Skeletal muscle cell (primary cell): ENCODE measurements around the gene GP1BA.

Source experiments
- DNase-seq: peaks from one replicate; pipeline ENCODE4 v3.0.0-alpha.2; 2010; ENCODE audit warnings: low read depth
- H3K4me3 ChIP-seq: 2 replicates; pipeline ENCODE4 v1.5.1; 2011; ENCODE audit warnings: low read depth, mild to moderate bottlenecking, control low read depth, low read length, moderate library complexity

Gene GP1BA

DNA sequence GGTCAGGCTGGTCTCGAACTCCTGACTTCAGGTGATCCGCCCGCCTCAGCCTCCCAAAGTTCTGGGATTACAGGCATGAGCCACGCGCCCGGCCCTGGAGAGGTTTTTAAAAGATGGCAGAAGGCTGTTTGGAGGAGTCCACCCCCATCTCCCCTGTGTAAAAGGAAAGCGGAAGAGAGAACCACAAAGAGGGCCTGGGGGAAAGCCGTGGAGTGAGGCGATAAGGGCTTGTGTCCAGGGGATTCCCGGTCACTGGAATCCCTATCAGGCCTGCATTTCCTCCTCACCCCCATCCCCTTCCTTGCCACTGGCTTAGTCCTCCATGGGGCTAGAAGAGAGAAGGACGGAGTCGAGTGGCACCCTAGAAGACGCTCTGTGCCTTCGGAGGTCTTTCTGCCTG lies at the start of gene GP1BA:
GP1BA (plus strand) TSS at position 315 of the 400 bp plus-strand sequence. CDS start 328 bp downstream, outside the sequence.
- DNase-seq = no peak
- no peak within 1 kb of the TSS for H3K4me3 ChIP-seq

DNA sequence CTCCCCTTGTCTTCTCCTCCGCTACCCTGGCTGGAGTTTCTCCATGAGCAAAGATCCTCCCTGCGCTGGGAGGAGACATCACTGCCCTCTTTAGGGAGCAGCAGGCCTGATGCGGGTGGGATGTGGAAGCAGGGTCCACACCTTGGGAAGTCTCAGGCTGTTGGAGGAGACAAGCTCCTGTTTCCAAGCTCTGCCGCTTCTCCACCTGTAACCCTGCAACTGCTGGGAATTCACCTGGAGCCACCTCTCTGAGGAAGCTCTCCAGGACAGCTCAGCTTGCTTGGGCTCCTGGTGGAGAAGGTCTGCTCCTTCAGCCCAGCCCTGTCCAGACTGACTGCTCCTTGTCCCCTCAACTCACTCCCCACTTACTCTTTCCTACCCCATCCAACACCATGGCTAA lies 47.6 kb upstream of the GP1BA start:
- DNase-seq = no peak
- no peak overlapping the region for H3K4me3 ChIP-seq

DNA sequence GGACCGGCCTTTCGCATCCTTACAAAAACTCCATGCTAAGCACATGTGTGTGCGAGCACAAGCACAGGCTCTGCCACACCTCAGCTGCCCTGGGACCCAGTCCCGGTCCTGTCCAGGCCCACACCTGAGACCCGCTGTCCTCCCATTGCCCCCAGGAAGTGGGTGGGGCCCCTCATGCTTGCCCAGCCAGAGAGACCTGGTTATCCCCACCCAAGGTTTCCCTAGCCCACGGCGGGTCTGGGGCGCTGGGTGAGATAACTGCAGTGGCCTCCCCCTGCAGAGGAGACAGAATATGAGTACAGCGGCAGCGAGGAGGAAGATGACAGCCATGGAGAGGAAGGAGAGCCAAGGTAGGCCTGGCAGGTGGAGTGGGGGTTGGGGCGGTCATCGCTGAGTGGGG lies 45.2 kb upstream of the GP1BA start:
- H3K4me3 ChIP-seq = no peak overlapping the region
- no peak for DNase-seq

DNA sequence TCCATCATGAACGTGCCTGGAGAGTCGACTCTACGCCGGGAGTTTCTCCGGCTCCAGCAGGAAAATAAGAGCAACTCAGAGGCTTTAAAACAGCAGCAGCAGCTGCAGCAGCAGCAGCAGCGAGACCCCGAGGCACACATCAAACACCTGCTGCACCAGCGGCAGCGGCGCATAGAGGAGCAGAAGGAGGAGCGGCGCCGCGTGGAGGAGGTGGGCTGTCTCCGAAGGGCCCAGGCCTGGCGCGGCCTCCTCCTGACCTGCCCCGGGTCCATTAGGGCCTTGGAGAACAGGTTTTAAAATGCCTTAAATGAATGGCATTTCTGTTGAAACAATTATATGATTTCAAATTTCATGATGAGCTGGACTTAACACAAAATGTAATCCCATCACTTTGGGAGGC lies 44.5 kb upstream of the GP1BA start:
- no peak for DNase-seq

DNA sequence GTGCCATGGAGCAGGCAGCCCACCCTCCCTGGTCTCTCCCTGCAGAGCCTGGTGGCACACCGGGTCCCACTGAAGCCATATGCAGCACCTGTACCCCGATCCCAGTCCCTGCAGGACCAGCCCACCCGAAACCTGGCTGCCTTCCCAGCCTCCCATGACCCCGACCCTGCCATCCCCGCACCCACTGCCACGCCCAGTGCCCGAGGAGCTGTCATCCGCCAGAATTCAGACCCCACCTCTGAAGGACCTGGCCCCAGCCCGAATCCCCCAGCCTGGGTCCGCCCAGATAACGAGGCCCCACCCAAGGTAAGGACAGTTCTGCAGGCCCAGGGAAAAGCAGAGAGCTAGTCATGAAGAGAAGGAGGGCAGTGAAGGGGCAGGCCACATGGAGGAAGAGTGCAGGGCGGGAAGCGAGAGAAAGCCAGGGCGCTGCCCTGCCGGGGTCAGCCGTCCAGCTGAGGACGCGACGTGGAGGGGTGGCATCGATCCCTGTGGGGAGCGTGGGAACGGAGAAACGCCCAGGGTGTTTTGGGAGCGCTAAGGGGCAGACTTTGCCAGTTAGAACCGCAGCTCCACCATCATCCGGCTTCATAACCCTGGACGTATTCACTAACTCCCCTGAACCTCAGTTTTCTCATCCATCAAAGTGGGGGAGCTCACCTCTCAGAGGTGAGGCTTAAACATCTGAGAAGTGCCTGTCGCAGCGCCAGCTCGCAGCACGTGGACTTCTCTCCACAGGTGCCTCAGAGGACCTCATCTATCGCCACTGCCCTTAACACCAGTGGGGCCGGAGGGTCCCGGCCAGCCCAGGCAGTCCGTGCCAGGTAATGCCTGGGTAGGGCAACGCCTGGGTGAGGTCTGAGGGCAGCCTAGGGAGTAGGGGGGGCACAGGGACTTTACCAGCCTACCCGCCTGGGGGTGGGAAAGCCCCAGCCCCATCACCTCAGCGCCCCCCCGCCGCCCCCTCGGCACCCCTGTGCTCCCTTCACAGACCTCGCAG lies 40.4 kb upstream of the GP1BA start:
- no peak for DNase-seq
- no peak overlapping the region for H3K4me3 ChIP-seq

More for the DNA sequence above, 44.5 kb upstream of the GP1BA start:
- no peak overlapping the region for H3K4me3 ChIP-seq

DNA sequence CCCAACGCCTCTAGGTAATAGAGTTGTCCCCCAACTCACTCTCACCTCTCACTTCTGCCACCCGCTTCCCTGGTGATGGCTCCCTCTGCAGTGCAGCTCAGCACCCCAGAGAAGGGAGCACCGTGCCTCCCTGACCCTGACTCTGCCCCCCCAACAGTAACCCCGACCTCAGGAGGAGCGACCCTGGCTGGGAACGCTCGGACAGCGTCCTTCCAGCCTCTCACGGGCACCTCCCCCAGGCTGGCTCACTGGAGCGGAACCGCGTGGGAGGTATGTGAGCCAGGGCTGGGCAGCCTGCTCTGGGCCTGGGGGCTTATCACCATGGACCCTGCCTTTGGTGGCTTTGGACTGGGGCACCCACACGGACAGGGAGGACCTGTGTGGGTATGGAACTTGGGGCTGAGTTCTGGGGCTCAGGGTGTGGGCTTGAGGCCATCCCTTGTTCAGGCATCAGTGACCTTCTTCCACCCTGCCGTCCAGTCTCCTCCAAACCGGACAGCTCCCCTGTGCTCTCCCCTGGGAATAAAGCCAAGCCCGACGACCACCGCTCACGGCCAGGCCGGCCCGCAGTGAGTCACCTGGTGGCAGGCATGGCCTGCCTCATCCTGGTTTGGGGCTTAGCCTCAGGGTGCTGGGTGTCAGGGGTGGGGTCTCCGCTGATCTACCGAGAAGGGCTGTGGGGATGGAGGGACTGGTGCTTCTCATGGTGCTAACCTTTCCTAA lies 39.4 kb upstream of the GP1BA start:
- H3K4me3 ChIP-seq = no peak overlapping the region
- DNase-seq = no peak

DNA sequence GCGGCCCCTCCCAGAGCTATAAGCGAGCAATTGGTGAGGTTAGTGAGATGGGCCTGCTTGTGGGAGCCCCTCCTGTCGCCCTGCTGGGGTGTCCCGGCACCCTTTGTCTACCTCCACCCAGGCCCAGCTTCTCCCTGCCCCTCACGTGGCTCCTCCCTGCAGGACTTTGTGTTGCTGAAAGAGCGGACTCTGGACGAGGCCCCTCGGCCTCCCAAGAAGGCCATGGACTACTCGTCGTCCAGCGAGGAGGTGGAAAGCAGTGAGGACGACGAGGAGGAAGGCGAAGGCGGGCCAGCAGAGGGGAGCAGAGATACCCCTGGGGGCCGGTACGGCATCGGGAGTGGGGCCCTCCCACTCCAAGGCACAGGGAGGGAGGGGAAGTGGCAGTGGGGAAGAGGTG lies 38.8 kb upstream of the GP1BA start:
- DNase-seq = no peak

DNA sequence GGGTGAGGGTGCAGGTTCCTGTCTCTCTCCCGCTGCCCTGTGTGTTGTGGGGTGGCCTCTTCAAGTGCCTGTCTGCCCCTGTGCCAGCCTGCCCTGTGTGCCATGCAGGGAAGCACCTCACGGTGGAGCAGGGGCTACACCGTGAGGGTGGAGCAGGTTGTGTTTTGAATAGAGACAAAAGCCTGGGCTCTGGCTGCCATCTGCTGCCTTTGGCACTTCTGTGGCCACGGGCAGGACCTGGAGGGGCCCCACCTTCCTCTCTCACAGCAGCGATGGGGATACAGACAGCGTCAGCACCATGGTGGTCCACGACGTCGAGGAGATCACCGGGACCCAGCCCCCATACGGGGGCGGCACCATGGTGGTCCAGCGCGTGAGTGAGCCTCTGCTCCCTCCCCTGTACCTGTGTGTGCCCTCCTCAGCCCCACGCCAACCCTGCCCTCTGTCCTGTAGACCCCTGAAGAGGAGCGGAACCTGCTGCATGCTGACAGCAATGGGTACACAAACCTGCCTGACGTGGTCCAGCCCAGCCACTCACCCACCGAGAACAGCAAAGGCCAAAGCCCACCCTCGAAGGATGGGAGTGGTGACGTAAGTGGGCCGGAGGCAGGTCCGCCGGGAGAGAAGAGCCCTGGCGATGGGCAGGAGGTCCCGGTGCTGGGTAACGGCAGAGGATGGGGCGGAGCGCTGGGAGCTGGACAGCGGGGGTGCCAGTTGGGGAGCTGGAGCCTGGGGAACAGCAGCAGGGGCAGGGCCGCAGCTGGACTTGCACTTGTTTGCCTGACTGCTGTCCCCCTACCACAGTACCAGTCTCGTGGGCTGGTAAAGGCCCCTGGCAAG lies 38.1 kb upstream of the GP1BA start:
- DNase-seq = no peak

More for the DNA sequence above, 38.8 kb upstream of the GP1BA start:
- H3K4me3 ChIP-seq = no peak overlapping the region

DNA sequence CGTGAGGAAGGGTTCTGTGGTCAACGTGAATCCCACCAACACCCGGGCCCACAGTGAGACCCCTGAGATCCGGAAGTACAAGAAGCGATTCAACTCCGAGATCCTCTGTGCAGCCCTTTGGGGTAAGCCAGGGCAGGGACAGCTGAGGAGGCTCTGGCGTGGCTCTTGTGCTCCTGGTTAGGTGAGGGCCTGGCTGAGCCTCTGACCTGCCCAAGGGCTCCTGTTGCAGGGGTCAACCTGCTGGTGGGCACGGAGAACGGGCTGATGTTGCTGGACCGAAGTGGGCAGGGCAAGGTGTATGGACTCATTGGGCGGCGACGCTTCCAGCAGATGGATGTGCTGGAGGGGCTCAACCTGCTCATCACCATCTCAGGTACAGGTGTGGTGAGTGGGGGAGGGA lies 37.0 kb upstream of the GP1BA start:
- no peak overlapping the region for H3K4me3 ChIP-seq
- no peak for DNase-seq

More for the DNA sequence above, 38.1 kb upstream of the GP1BA start:
- no peak overlapping the region for H3K4me3 ChIP-seq

DNA sequence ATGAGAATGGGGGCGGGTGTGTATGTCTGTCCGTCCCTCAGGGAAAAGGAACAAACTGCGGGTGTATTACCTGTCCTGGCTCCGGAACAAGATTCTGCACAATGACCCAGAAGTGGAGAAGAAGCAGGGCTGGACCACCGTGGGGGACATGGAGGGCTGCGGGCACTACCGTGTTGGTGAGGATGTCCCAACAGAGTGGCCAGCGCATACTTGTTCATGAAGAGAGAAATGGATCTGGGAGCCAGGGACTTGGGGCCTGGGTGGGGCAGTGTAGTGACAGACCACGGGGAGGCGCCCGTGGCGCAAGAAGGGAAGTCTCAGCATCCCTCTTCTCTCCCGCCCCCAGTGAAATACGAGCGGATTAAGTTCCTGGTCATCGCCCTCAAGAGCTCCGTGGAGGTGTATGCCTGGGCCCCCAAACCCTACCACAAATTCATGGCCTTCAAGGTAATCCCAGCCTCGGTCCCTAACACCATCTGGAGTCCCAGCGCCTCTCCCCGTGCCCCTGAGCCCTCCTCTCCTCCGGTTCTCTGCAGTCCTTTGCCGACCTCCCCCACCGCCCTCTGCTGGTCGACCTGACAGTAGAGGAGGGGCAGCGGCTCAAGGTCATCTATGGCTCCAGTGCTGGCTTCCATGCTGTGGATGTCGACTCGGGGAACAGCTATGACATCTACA lies 36.3 kb upstream of the GP1BA start:
- no peak overlapping the region for H3K4me3 ChIP-seq
- no peak for DNase-seq

DNA sequence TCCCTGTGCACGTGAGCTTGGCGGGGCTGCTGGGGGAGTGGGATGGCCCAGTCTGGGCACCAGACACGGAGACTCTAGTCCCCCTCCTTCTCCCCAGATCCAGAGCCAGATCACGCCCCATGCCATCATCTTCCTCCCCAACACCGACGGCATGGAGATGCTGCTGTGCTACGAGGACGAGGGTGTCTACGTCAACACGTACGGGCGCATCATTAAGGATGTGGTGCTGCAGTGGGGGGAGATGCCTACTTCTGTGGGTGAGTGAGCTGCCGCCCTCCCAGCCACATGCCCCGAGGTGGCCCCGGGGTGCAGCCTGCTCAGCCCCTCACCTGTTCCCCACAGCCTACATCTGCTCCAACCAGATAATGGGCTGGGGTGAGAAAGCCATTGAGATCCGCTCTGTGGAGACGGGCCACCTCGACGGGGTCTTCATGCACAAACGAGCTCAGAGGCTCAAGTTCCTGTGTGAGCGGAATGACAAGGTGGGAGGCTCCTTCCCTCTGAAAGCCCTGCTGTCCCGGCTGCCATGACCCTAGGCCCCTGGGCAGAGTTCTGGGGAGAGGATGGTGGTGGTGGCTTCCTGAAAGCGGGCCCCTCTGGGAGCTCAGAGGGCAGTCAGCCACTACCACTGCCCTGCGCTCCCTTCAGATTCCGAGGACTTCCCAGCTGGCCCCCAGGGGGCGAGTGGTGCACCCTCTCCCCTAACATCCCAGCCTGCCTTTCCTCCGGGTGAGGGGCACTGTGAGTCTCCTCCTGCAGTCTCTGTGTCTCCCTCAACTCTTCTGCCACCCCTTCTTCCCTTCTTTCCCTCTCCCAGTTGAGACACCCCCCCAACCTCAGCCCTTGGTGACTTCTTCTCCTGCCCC lies 35.5 kb upstream of the GP1BA start:
- no peak overlapping the region for H3K4me3 ChIP-seq
- no peak for DNase-seq

DNA sequence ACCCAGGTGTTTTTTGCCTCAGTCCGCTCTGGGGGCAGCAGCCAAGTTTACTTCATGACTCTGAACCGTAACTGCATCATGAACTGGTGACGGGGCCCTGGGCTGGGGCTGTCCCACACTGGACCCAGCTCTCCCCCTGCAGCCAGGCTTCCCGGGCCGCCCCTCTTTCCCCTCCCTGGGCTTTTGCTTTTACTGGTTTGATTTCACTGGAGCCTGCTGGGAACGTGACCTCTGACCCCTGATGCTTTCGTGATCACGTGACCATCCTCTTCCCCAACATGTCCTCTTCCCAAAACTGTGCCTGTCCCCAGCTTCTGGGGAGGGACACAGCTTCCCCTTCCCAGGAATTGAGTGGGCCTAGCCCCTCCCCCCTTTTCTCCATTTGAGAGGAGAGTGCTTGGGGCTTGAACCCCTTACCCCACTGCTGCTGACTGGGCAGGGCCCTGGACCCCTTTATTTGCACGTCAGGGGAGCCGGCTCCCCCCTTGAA lies 34.8 kb upstream of the GP1BA start:
- no peak for DNase-seq
- no peak overlapping the region for H3K4me3 ChIP-seq

DNA sequence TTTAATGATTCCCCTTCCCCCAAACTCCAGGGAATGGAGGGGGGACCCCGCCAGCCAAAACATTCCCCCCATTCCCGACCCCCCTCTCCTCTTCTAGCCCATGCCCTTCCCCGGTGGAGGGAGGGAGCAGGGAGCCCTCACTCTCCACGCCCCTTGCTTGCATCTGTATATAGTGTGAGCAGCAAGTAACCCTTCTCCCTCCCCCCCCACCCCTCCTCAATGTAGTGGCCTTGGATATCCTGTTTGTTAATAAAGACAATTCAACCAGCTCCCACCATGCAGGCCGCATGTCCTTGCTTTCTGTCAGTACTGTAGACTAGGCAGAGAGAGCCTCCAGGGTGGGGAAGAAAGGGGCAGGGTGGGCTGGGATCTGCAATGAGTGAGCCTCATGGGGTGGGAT lies 34.3 kb upstream of the GP1BA start:
- DNase-seq = no peak
- no peak overlapping the region for H3K4me3 ChIP-seq

DNA sequence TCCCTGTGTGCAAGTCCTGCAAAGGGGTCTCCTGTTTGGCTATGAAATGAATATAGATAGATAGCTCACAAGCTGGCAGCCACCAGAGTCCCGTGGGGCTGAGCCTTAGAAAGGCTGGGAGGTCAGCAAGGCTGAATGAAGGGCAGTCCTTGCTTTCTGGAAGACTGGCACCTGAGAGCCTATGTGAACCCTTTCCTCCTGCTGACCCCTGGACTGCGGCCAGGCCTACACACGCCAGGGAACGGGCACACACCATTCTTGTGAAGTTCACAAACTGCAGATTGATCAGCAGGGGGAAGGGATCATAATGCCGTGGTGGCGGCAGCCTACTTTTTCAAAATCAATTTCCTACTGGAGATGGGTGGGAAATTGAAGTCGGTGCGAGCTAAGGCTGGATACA lies 33.7 kb upstream of the GP1BA start:
- H3K4me3 ChIP-seq = peak overlapping the region; percentile 53
- DNase-seq = no peak

DNA sequence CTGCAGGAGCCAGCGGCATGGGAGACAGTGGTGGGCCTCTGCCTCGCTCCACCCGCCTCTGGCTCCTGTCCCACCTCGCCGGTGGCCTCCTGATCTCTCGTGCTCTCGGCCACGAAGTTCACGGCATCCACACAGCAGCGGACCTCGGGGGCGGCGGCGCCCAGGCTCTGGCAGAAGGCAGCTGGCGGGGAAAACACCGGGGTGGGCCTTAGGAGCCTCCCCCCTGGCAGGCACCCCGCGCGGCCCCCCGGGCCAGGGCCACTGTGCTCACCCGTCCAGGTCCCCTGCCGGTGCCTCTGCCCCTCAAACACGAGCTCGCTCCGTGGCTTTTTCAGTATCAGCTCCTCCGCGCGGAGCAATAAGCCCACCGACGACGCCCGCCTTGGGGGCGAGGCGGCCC lies 33.1 kb upstream of the GP1BA start:
- no peak for DNase-seq
- H3K4me3 ChIP-seq = peak overlapping the region; percentile 53

DNA sequence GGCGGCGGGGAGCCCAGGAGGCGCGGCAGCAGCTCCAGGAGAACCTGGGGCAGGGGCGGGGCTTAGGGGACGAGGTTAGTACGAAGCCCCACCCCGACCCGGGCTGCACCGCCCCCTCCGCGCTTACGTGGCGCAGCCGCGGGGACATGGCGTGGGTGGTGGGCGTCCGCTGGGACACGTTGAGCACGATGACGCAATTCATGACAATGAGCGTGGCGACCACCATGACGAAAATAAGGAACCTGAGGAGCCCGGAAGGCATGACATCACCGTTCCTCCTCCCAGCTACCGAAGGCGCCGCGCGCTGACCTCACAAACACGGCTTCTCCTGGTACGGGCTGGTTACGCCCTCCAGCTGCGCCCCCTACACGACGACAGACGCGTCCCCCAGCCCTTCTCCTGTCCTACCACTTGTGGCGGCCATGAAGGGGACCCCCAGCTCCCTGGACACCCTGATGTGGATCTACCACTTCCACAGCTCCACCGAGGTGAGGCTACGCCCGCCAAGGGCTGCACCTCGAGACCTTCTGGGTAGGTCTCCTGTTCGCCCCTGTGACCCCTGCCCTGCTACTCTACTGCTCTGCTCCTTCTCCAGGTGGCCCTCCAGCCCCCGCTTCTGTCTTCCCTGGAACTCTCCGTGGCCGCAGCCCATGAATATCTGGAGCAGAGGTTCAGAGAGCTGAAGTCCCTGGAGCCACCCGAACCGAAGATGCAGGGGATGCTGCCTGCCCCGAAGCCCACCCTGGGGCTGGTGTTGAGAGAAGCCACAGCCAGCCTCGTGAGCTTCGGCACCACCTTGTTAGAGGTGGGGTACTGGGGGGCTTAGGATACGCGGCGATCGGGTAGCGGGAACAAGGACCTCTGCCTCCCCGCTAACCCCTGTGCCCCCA lies 32.5 kb upstream of the GP1BA start, which contains the start of gene C17orf107:
C17orf107 (plus strand) TSS at position 196 of the 890 bp plus-strand sequence; CDS start at position 423, 227 bp downstream.
- DNase-seq = peak; percentile 80
- peak within 1 kb of the TSS; percentile 53 for H3K4me3 ChIP-seq
